Measurements from ENCODE around the gene LDLRAD1.

- TF ChIP-seq CTCF (IDR thresholded peaks at IDR 0.05; ENCODE audit: extremely low read depth in 1 of 2, insufficient read depth in 1 of 2, low read depth in 1 of 2, low read length in 2 of 2) (no peak), MAX (IDR thresholded peaks at IDR 0.05; ENCODE audit: insufficient read depth, insufficient read length) (no peak), JUN (IDR thresholded peaks at IDR 0.05; ENCODE audit: borderline replicate concordance, insufficient read depth, insufficient read length, low read depth) (no peak), EZH2 (IDR thresholded peaks at IDR 0.05; ENCODE audit: borderline replicate concordance, low read depth, low read length, severe bottlenecking) (no peak)
Measured at GRCh38 chr1:54052431-54052933, 34.5 kb upstream of the LDLRAD1 start.

Measured in endothelial cell of umbilical vein (primary cell).